ENCODE measurements around the gene ZNF730.

- TF ChIP-seq CTCF (conservative IDR thresholded peaks at IDR 0.05; ENCODE audit: low read depth, low read length) (no peak), POLR2A (IDR thresholded peaks at IDR 0.05; ENCODE audit: low read depth, low read length) (no peak)
Observed at GRCh38 chr19:23118400-23118799, 1.6 kb downstream of the ZNF730 start.

Data from IMR-90 (cell line).